ENCODE measurements around the gene CPNE8.

DNA sequence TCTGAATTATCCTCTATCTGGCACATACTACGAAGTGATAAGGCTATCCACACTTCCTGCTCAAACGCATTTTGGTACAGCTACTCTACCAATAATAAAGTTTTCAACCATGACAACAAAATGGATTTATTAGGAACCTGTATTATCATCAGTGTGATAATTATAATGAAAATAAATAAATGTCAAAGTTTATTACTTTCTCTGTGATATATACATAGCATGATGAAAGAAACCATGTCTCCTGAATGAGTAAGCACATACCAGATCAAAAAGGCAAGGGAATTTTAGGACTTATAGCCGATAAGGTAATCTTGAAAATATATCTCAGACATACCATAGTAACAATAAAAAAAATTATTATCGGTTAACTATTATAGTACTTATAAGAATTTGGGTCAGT, 61.1 kb downstream of the CPNE8 start:
- TF ChIP-seq POLR2AphosphoS5 (IDR thresholded peaks at IDR 0.05; ENCODE audit: low read depth, low read length) (no peak), TAF1 (IDR thresholded peaks at IDR 0.05; ENCODE audit: borderline replicate concordance, insufficient read depth, low read length) (no peak), FOXP2 (optimal IDR thresholded peaks at IDR 0.05; ENCODE audit: borderline replicate concordance, extremely low read depth, extremely low read length, insufficient read depth) (no peak)

Data from PFSK-1 (cell line).